ENCODE data around the gene BAAT. TPM values are rescaled to one million over a fixed set of nuclear protein-coding genes. Genes with fewer than 3 reads are reported as not detected.

Gene BAAT
- total RNA-seq, 1 donor from 2014 or later: not detected

DNA sequence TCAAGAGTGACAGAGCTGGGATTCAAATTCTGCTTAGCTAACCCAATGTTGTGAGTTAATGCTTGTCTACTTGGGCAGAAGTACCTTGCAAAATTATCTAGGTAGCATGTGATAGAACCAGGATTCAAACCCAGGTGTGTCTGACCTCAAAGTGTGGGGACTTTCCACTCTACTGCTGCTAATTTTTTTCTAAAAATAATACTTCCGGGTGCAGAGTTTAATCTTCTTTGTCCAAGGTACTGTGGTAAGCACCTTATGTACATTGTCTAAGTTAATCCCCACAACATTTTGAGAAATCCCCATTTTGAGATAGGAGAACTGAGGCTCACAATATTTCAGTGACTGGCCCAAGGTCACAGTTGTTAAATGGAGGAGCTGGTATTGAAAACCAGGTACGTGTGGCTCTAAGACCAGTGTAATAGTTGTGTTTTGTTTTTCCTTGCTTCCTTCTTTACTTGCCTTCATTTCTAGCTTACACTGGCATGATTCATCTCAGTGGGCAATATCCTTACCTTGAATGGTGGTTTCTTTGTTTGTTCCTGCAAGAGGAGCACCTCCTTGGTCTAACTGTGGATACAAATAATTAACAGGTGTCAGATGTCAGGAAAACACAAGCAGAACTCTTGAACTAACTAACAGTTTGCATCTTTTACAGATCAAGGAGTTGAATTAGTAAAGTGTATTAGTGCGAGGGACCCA lies 43.3 kb upstream of the BAAT start:
- H3K4me1 Mint-ChIP-seq: peaks cover 13% of the 10 kb centered on the region
- H3K9me3 Mint-ChIP-seq: no peaks in the 10 kb centered on the region
- ATAC-seq (ENCODE audit: low read depth): no peak
- H3K27me3 Mint-ChIP-seq: peaks cover 7% of the 10 kb centered on the region
- no peak overlapping the region for H3K4me3 Mint-ChIP-seq
- intact Hi-C loops (cut with micrococcal nuclease): no loop called here
- ChIA-PET CTCF (no interaction called here), POLR2A (no interaction called here)
- DNase-seq: no peak
- H3K36me3 Mint-ChIP-seq (ENCODE audit: low read depth): no peaks in the 10 kb centered on the region
- H3K27ac Mint-ChIP-seq: peak overlapping the region; percentile 20
- TF ChIP-seq, protein P1, sequence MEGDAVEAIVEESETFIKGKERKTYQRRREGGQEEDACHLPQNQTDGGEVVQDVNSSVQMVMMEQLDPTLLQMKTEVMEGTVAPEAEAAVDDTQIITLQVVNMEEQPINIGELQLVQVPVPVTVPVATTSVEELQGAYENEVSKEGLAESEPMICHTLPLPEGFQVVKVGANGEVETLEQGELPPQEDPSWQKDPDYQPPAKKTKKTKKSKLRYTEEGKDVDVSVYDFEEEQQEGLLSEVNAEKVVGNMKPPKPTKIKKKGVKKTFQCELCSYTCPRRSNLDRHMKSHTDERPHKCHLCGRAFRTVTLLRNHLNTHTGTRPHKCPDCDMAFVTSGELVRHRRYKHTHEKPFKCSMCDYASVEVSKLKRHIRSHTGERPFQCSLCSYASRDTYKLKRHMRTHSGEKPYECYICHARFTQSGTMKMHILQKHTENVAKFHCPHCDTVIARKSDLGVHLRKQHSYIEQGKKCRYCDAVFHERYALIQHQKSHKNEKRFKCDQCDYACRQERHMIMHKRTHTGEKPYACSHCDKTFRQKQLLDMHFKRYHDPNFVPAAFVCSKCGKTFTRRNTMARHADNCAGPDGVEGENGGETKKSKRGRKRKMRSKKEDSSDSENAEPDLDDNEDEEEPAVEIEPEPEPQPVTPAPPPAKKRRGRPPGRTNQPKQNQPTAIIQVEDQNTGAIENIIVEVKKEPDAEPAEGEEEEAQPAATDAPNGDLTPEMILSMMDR (IDR thresholded peaks at IDR 0.05): no peak

DNA sequence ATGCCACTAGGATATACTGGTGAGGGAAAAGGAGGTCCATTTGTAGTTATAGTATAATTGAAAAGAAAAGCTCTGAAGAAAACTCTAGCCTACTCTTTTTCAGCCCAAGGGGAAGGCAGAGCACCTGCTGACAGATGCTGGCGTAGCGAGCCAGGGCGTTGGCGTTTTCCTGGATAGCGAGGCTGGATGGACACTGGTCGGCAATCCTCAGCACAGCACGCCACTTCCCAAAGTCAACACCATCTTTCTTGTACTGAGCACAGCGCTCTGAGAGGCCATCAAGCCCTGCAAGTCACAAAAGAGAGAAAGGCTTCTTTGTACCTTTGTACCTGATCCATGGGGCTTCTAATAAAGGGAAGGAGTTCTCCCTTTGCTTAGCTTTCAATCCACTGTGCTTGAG lies 42.6 kb upstream of the BAAT start:
- POLR2A ChIA-PET: interaction anchor here (0.6 kb wide), 1 partner anchor 29 kb away, joined by 3 read pairs; the partner anchor contains the start of genes MRPL50 and ZNF189
- intact Hi-C loops (cut with micrococcal nuclease): no loop called here
- Mint-ChIP-seq H3K4me3 (no peak overlapping the region), H3K36me3 (ENCODE audit: low read depth) (no peaks in the 10 kb centered on the region), H3K4me1 (peaks cover 13% of the 10 kb centered on the region), H3K27ac (peak overlapping the region; percentile 9), H3K9me3 (no peaks in the 10 kb centered on the region), H3K27me3 (peaks cover 7% of the 10 kb centered on the region)
- DNase-seq: no peak
- TF ChIP-seq, protein P1 (IDR thresholded peaks at IDR 0.05): no peak
- CTCF ChIA-PET: no interaction called here
- no peak for ATAC-seq (ENCODE audit: low read depth)

DNA sequence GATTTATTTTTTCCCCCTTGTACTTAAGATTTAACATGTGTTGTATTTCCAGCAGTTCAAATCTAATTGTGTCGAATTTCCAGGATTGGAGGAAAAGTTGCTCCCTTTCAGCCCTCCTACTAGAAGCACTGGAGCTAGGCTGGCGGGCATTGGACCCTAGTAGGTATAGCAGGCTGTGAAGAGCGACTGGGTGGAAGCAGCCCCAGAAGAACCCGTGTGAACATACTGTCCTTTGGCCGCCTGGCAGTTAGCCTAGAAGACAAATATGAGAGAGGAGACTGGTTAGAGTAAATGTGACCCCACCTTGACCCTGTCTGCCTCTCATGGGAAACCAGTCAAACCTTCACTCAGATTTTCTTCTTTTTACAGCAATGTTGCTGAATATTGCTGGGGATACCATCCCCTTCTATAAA lies 36.9 kb upstream of the BAAT start:
- no peak for ATAC-seq (ENCODE audit: low read depth)
- ChIA-PET CTCF (no interaction called here), POLR2A (no interaction called here)
- no peaks in the 10 kb centered on the region for H3K4me1 Mint-ChIP-seq
- TF ChIP-seq, protein P1 (IDR thresholded peaks at IDR 0.05): no peak
- H3K36me3 Mint-ChIP-seq (ENCODE audit: low read depth): peaks cover 5% of the 10 kb centered on the region
- no peak overlapping the region for H3K4me3 Mint-ChIP-seq
- DNase-seq: no peak
- H3K27ac Mint-ChIP-seq: no peak overlapping the region
- intact Hi-C loops (cut with micrococcal nuclease): no loop called here
- peaks cover 3% of the 10 kb centered on the region for H3K27me3 Mint-ChIP-seq
- H3K9me3 Mint-ChIP-seq: peaks cover 11% of the 10 kb centered on the region

DNA sequence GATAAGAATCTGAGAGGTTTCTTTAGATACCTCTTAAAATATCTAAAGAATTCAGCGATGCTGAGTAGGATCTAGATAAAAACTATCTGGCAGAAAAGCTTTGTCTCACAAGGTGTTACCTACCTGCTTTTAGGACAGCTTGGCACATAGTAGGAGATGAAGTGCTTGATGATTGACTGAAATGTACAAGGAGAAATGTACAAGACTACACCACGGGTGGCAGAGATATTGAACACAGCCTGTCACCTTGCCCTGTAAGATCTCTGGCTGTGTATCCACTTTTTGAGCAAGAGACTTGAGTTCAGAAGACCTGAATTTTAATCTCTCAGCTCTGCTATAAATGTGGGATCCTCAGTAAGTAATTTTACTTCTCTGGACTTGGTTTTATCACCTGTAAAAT lies 35.1 kb upstream of the BAAT start:
- TF ChIP-seq, protein P1 (IDR thresholded peaks at IDR 0.05): no peak
- Mint-ChIP-seq H3K4me3 (no peak overlapping the region), H3K9me3 (peaks cover 19% of the 10 kb centered on the region), H3K4me1 (no peaks in the 10 kb centered on the region), H3K27me3 (peaks cover 3% of the 10 kb centered on the region), H3K36me3 (ENCODE audit: low read depth) (peaks cover 12% of the 10 kb centered on the region), H3K27ac (no peak overlapping the region)
- intact Hi-C loops (cut with micrococcal nuclease): no loop called here
- CTCF ChIA-PET: no interaction called here
- no peak for DNase-seq
- POLR2A ChIA-PET: no interaction called here
- no peak for ATAC-seq (ENCODE audit: low read depth)

DNA sequence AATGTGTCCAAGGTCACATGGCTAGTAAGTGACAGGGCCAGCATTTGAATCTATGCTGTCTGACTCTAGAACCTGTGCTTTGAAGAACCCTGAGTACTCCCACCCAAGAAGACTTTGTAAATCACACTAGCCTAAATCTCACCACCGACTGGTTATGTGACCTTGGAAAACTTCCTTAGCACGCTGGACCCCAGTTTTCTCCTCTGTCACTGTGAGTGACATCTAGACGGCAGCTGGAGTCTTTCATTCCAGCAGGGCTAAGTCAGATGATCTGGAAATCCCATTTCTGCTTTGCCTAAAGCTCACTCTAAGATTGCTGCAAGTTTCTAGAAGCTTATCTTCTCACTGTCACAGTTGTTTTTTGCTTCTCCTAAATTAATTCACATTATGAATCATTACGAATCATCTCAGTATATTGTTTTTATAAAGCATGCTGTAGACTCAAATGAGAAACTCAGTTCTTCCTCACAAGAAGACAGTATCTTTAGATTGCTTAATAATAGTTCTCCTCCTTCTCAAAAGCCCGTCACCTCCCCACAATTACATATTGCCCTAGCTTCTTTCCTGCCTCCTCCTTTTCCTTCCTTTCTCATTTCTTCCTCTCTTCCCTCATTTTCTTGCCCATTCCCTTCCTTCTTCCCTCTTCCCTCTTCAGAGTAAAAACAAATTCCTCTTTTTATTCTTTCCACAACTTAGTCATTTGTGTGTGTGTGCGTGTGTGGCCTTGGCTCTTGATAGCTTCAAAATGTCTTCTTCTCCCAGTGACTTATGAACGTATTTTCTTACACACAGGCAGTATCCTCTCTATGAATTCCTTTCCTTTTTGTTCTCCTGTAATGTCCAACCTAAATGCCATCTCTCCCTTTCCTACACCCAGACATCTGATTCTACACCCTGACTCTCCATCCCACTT lies 34.0 kb upstream of the BAAT start:
- ChIA-PET POLR2A (no interaction called here), CTCF (no interaction called here)
- Mint-ChIP-seq H3K4me1 (no peaks in the 10 kb centered on the region), H3K9me3 (peaks cover 25% of the 10 kb centered on the region), H3K4me3 (no peak overlapping the region), H3K27me3 (no peaks in the 10 kb centered on the region), H3K27ac (no peak overlapping the region), H3K36me3 (ENCODE audit: low read depth) (peaks cover 19% of the 10 kb centered on the region)
- no peak for DNase-seq
- TF ChIP-seq, protein P1 (IDR thresholded peaks at IDR 0.05): no peak
- no peak for ATAC-seq (ENCODE audit: low read depth)
- intact Hi-C loops (cut with micrococcal nuclease): no loop called here

Measured in activated B cell treated with CpG ODN at 0.5 μM for 24 hours (primary cell).